HTERT RPE-1 (cell line): ENCODE results near the gene MRPL49.
"Not testable (repeated sequence)": the region's sequence is repeated elsewhere in the genome, so short reads cannot be mapped to it uniquely, and the experiment has no call there.

Experiments
- in situ Hi-C: fragments of 300-500 bp; cut with MboI; formaldehyde crosslinking; loops from 4 replicates; pipeline ENCODE4 v1.14.3; 2020; ENCODE audit warnings: low sequenced_read_pairs

Gene MRPL49

DNA sequence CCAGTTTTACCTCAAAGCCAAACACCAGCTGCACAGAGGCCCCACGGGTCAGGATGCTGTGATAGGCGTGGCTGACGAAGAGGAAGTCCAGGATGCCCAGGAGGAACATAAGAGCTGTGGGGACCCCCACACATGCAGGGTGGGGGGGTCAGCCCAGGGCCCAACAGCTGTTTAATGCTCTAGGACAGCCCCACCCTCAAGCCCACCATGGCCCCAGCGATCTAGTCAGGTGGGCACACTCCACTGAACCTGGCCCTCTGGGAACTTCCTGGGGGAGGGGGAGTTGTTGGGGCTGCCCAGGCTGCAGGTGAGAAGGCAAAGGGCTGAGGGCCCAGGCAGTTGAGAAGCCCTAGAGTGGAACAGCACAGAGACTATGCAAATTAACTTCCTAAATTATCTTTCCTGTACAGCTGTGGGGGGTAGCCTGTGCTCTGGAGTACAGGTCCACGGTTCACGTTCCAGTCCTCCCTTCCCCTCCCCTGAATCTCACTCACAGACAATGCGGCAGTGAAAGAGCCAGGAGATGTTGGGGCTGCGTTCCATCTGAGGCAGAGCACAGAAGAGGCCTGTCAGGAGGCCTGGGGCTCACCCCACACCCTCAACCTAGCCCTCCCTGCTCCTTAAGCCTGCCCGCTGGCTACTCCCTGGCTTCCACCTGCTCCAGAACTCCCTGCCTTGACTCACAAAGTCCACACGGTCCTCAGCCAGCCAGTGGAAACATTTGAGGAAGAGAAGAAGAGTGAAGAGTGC, 10.3 kb downstream of the MRPL49 start:
- in situ Hi-C loops: no loop called here

DNA sequence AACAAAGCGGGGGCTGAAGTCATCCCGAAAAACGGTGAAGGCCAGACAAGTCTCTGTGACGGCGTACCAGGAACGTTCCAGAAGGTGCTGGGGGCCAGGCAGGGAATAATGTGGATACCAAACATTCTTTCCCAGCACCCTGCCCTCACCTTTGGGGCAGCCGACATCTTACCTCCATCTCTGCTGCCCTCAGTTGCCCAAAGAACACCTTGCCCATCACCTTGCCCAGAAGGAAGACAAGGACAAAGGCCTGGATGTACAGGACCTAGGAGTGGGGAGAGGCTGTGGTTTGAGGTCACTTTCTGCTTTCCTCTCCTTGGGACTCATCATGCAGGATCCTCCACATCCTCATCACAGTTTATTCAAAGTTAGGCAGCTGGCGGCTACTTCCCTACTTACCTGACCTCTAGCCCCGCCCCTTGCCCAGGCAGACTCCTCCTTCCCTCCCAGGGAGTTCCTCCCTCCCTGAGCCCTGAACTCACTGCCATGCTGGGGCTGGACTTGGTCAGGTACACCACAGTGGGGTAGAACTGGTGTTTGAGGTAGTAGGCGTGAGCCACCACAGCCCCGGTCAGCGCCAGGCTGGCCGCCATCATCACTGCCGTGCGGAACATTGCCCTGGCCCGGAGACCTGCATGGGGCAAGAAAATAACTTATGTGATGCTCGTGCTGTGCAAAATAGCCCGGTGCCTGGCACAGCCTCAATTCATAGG, 11.0 kb downstream of the MRPL49 start:
- in situ Hi-C loops: no loop called here

DNA sequence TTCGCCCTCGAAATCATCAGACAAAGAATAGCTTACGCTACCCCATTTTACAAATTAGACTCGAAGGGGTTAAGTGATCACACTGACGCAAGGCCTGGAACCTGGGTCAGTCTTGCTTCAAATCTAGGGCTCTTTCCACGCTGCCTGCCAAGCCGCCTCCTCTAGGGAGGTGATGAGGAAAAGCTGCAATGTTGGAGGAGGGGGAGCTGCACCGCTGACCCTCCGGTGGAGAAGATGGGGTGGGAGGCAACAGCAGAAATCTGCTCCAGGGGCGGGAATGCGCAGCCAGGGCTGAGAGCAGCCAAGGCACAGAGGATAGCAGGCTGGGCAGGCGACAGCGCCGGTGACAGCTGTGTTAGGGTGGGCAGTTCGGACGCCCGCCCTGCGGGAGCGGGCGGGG, 11.6 kb downstream of the MRPL49 start:
- in situ Hi-C loops: no loop called here

DNA sequence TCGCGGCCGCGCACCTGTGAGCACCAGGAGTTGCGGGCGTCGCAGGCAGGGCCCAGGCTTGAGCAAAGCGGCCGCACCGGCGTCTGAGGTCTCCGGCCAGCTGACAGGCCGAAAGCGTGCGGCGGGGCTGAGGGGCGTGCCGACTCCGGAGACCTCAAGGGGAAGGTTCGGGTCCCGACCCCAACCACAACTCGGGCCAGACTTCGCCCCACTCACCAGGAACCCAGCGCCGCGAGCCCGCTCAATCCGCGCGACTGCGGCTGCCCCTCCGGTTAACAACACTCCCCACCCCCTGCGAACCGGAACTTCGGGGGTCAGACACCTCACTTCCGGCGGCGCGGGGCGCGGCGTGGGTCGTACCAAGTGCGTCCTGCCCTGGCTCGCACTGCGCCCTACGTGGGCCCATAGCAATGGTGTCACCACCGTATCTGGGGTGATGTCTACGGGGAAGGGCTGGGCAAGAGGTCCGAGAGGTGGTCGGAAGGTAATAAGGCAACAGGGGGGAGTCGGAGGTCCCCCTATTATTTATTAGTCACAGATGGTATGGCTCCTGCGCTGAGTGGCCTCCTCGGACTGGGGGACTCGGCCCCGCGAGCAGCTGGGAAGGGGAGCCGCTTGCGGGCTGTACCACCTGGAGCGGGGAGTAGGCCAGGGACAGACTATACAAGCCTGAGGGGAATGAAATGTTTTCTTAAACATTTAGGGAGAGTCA, 12.3 kb downstream of the MRPL49 start, which contains the start of gene SYVN1:
Gene SYVN1, minus strand, starts transcription at position 280 of the 712 bp plus-strand sequence. CDS start 918 bp downstream, outside the sequence.
- in situ Hi-C loops: no loop called here

DNA sequence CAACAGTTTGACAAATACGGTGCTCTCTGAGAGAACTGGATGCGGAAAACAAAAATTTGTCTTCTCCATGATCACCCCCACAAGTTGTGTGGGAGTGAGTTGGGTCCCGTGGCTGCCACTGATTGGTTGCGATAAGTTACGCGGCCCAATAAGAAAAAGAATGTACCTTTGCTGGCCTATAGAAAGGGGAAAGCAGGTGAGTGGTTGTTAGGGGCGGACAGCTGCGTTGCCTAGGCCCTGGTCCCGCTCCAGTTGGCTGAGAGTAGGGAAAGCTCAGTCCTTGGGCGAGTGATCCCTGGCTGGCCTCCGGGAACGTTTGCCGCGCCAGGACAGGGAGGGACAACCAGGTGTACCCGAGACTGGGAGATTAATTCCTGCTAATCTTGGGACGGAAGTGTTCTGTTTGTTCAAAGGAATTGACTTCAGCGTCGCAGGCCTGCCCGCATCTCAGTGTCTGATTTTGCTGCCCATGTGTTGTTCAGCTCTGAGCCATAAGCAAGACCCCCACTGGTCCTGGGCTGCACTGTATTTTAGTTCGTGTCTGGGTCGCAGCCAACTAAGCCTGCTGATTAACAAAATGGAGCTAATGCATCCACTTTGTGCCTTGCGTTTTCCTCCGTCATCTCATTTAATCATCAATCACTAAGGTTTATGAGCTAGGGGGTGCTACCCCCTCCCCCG, 13.0 kb downstream of the MRPL49 start:
- in situ Hi-C loops: no loop called here

DNA sequence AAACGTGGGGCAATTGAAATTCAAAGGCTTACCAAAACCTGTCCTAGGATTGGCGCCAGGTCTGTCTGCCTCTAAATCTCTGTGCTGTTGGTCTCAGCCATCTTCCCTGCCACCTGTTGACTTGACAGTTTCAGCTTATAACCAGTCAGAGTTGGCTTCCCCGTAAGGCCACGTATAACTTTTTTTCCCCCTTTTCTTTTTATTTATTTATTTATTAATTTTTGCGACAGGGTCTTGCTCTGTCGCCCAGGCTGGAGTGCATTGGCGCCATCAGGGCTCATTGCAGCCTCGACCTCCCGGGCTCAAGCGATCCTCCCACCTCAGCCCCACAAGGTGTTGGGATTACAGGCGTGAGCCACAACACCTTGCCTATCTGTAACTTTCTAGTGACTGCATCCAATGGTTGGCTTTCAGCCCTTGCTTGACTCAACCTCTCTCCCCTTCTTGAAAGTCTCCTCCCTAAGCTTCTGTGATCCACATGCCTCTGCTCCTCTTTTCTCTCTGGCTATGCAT, 13.6 kb downstream of the MRPL49 start:
- in situ Hi-C loops: no loop called here

DNA sequence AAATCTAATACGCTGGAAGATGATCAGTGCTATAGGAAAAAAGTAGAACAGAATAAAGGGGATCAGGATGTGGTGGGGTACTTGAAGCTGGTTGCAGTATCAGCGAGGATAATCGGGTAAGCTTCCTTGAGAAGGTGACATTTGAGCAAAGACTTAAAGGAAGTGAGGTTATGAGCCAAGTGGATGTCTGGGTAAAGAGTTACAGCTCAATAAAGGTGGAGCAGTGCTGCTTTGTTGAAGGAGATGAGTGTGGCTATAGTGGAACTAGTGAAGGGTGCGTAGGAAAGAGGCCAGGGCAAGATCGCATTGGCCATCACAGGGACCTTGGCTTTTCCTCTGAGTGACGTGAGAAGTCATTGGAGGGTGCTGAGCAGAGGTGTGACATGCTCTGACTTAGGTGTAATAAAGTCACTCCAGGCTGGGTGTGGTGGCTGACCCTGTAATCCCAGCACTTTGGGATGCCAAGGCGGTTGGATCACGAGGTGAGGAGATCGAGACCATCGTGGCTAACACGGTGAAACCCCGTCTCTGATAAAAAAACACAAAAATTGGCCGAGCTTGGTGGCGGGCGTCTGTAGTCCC, 14.5 kb downstream of the MRPL49 start:
- in situ Hi-C loops: no loop called here

DNA sequence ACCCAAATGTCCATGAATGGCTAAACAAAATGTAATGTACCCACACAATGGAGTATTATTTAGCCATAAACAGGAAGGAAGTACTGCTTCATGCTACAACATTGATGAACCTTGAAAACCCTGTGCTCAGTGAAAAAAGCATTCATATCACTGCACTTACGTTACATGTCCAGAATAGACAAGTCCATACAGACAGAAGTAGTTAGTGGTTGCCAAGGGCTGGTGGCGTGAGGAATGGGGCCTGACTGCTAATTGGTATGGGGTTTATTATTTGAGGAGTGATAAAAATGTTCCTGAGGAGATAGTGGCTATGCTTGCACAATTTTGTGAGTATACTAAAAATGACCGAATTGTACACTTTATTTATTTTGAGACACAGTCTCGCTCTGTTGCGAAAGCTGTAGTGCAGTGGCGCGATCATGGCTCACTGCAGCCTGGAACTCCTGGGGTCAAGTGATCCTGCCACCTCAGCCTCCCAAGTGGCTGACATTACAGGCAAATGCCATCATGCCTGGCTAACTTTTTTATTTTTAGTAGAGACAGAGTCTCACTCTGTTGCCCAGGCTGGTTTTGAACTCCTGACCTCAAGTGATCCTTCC, 19.9 kb downstream of the MRPL49 start:
- in situ Hi-C loops: no loop called here

DNA sequence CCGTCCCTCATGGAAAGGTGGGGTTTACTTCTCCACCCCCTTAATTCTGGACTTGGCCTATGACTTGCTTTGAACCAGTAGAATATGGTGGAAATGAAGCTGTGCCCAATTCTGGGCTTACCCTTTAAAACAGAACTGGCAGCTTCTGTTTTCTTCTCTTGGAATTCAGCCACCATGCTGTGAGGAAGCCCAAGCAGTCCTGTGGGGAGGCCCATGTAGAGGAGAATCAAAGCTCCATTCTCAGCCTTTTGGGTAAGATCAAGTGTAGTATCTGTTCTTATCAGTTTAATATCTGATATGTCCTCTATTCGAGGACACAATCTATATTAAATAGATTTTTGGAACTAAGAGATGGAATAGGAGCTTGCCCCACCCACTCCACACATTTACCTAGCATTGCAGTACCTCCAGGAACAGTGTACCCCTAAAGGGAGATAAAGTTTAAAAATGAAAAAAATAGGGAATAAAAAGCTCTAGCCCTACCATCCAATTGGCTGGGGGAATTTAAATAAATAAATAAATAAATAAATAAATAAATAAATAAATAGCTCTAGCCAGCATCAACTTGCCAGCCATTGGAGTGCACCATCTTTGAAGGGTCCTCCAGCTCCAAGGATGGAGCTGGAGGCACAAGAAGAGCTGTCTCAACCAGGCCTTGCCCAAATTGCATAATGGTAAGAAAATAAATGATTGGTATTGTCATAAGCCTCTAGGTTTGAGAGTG, 25.4 kb downstream of the MRPL49 start:
- in situ Hi-C loops: no loop called here

DNA sequence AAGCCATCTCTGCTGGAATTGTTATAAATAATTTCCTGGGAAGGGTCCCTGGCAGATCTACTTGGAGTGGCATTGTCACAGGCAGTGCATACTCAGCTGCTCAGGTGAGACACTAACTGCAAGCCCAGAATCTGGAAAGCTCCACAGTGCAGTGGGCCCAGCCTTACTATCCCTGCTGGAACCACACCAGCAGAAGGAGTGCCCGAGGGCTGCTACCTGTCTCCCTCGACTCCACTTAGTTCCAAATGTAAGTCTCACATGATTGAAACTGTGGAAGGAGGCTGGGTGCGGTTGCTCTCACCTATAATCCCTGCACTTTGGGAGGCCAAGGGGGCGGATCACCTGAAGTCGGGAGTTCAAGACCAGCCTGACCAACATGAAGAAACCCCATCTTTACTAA, 26.5 kb downstream of the MRPL49 start:
- in situ Hi-C loops: no loop called here

DNA sequence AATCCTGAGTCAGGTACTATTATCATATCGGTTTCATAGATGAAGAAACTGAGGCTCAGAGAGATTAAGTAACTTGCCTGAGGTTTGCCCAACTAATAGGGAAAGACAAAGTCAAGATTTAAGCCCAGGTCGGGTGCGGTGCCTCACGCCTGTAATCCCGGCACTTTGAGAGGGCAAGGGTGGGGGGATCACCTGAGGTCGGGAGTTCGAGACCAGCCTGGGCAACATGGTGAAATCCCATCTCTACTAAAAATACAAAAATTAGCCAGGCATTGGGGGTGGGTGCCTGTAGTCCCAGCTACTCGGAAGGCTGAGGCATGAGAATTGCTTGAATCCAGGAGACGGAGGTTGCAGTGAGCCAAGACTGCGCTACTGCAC, 28.0 kb downstream of the MRPL49 start:
- in situ Hi-C loops: not testable (repeated sequence)

DNA sequence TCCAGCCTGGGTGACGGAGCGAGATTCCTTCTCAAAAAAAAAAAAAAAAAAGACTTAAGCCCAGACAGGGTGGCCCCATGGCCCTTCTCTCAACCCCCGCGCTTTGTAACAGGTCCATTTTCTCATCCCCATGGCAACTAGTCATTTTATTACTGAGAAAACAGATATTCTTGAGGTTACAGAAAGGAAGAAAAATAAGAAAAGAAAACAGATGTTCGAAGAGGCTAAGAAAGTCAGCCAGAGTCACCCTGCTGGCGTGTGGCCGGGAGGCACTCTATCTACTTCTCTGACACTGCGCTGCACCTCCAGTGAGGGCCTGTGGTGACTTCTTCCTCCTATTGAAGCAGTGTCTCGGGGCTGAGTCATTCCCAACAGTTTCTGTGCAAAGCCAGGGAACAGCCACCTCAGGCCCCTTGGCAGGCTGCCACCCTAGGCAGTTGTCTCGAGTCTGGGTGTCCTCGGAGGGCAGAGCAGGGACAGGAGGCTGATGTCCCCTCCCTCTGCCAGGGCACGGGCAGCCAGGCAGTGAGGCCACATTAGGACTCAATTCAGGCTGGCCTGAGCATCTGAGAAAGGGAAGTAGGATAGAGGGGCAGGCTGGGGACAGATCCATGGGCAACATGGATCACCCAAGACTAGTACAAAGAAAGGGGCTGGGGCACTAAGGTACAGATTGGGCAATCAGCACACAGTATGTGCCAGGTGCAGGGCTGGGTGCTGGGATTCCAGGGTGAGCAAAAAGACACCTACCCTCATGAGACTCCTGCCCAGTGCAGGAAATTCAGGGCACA, 28.6 kb downstream of the MRPL49 start:
- in situ Hi-C loops: no loop called here

DNA sequence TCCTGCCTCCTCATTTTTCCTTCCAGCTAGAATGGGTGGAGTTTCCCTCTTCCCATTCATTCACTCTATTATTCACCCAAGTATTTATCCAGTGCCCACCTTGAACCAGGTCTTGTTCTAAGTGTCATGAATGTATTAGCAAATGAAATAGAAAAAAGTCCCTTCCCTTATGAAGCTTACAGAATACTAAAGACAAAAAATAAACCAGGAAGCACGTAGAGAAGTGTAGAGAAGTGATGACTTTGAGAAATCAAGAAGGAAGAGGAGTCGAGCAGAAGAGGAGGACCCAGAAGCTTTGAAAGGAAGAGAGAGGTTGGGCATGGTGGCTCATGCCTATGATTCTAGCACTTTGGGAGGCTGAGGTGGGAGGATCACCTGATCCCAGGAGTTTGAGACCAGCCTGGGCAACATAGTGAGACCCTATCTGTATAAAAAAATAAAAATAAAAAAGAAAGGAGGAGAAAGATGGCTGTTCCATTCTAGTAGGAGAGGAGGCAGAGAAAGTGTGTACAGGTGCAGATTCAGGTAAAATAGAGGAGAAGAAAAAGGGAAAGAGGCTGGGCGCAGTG, 29.3 kb downstream of the MRPL49 start:
- in situ Hi-C loops: no loop called here

DNA sequence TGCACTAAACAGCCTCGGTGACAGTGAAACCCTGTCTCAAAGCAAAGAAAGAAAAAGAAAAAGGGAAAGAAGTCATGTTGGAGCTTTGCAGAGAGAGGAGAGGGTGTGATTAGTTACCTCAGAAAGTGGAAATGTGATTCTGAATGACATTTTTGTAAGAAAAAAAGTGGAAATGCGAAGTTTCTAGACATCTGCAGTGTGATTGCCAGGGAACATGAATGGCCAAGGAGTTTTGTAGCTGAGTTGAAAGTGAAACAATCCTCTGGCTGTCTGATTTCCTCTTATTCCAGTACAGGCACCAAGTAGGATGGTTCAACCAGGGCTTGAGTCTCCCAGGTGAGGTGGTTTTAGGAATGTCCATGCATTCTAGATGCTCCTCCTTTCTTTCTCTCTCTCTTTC, 30.0 kb downstream of the MRPL49 start:
- in situ Hi-C loops: no loop called here

DNA sequence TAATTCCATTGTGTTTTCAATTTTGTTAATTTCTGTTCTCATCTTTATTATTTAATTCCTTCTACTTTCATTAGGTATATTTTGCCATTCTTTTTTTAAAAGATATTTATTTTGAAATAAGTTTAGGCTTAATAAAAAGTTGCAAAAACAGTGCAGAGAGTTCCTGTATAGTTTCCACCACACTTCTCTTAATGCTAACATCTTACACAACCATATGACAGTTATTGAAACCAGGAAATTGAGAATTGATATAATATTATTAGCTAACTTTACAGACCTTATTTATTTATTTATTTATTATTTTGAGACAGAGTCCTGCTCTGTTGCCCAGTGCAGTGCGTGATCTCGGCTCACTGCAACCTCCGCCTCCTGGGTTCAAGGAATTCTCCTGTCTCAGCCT, 34.1 kb downstream of the MRPL49 start:
- in situ Hi-C loops: no loop called here

DNA sequence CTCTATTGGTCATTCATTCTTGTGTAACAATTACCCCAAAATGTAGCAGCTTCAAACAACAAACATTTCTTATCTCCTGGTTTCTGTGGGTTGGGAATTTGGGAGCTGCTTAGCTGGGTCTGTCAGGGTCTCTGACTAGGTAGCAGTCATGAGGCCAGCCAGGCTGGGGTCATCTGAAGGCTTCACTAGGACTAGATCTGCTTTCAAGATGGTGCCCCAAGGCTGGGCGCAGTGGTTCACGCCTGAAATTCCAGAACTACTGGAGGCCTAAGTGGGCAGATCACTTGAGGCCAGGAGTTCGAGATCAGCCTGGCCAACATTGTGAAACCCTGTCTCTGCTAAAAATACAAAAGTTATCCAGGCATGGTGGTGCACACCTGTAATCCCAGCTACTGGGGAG, 34.8 kb downstream of the MRPL49 start:
- in situ Hi-C loops: no loop called here

DNA sequence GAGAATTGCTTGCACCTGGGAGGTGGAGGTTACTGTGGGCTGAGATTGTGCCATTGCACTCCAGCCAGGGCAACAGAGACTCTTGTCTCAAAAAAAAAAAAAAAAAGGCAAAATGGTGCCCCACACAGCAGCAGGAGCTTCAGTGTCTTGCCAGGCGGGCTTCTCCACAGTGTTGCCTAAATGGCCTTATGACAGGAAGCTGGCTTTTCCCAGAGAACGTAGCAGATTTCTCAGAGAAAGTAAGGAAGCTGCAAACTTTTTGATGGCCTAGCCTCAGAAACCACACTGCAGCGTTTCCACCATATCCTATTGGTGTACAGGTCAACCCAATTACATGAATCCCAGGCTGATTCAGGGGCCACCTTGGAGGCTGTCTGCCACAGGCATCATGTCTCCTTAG, 35.2 kb downstream of the MRPL49 start:
- in situ Hi-C loops: no loop called here

DNA sequence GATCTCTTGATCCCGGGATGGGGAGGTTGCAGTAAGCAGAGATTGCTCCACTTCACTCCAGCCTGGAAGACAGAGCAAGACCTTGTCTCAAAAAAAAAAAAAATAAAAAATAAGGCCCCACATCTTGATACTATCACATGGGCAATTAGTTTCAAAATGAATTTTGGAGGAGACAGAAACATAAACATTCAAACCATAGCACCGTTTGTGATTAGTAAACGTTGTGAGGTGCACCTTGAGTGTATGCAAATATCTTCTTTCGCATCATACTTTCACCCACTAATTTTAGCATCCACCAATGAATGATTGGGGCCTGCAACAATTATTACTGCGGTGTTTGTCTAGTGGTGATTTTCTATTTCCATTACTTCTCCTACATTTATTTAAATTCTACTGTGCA, 36.9 kb downstream of the MRPL49 start:
- in situ Hi-C loops: no loop called here

DNA sequence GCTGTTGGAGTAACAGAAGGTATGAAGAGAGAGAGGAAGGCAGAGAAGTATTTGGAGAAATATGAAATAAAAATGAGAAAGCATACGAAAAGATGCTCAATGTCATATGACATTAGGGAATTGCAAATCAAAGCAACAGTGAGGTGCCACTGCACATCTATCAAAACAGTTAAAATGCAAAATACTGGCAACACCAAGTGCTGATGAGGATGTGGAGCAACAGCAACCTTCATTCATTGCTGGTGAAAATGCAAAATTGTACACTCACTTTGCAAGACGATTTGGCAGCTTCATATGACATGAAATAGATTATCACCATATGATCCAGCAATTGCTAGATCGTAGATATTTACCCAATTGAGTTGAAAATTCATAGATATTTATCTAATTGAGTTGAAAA, 38.5 kb downstream of the MRPL49 start:
- in situ Hi-C loops: no loop called here
